Activated naive CD4-positive, alpha-beta T cell treated with anti-CD3 and anti-CD28 coated beads, Interleukin-2, amount 10 ng/mL, durations not matched to agents 7 days and 5 days (primary cell): ENCODE data around the gene NTF3.

ENCODE experiments used
- CTCF ChIA-PET: fragments of 350-600 bp; sonication (Branson Sonifier 250); formaldehyde crosslinking; loops from one replicate; lab custom pipeline; 2021; ENCODE audit warnings: antibody characterized with exemption; lab: Charles Lee
- DNase-seq: peaks from one replicate; pipeline ENCODE4 v3.0.0-alpha.2; 2020
- H3K27ac Mint-ChIP-seq: one replicate; pipeline ENCODE4 v1.8.0; 2021; ENCODE audit warnings: mild to moderate bottlenecking, moderate library complexity, mixed read lengths
- H3K27me3 Mint-ChIP-seq: one replicate; pipeline ENCODE4 v1.8.0; 2021; ENCODE audit warnings: mild to moderate bottlenecking, mixed read lengths
- H3K36me3 Mint-ChIP-seq: one replicate; pipeline ENCODE4 v1.8.0; 2021; ENCODE audit warnings: mixed read lengths
- H3K4me1 Mint-ChIP-seq: one replicate; pipeline ENCODE4 v1.8.0; 2021; ENCODE audit warnings: mixed read lengths
- H3K4me3 Mint-ChIP-seq: one replicate; pipeline ENCODE4 v1.8.0; 2021; ENCODE audit warnings: mild to moderate bottlenecking, moderate library complexity, mixed read lengths
- H3K9me3 Mint-ChIP-seq: one replicate; pipeline ENCODE4 v1.8.0; 2021; ENCODE audit warnings: mixed read lengths

The NTF3 gene

GRCh38 chr12:5481645-5482044 is 49.7 kb downstream of the NTF3 start:
- DNase-seq, result no peak
- H3K4me1 Mint-ChIP-seq, result no peaks in the 10 kb centered on the region
- H3K4me3 Mint-ChIP-seq, result no peak overlapping the region
- CTCF ChIA-PET, result no interaction called here
- no peaks in the 10 kb centered on the region for H3K27me3 Mint-ChIP-seq
- H3K36me3 Mint-ChIP-seq, result no peaks in the 10 kb centered on the region
- H3K9me3 Mint-ChIP-seq, result no peaks in the 10 kb centered on the region
- H3K27ac Mint-ChIP-seq, result no peak overlapping the region

DNA sequence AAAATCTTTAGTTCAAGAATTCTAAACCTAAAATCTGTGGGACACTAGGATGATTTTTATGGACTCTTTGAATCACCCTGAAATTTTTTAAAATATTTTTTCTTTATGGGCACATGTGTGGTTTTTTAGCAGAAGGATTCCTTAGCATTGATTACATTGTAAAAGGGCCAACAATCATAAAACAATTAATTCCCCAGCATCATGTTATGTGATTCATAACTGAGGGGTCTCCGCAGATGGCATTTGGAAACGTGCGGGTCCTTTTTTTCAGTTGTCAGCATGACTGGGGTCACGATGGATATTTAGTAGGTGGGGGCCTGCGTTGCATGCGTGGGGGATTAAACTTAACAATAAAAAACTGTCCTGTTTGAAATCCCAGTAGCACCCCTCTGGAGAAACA is 52.5 kb downstream of the NTF3 start:
- no peaks in the 10 kb centered on the region for H3K36me3 Mint-ChIP-seq
- H3K4me1 Mint-ChIP-seq, result no peaks in the 10 kb centered on the region
- no peaks in the 10 kb centered on the region for H3K27me3 Mint-ChIP-seq
- DNase-seq, result no peak
- no peak overlapping the region for H3K4me3 Mint-ChIP-seq
- H3K27ac Mint-ChIP-seq, result no peak overlapping the region
- no peaks in the 10 kb centered on the region for H3K9me3 Mint-ChIP-seq
- CTCF ChIA-PET, result no interaction called here

DNA sequence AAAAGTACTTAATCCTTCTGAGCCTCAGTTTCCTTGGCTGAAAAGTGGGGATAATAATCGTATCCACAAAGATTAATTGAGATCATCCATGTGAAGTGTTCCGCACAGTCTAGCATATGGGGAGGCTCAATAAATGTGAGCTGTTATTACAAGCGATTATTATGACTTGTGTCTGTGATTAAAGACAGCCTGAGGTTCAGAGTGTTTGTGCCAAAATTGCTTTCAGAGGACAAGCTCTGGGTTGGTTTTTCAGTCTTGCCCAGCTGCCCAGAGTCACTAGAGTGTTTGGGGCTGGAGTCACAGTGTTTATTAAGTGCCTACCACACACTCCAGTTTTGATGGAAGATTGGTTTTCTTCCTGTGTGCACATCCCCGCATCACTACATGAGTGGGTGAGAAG is 53.5 kb downstream of the NTF3 start:
- Mint-ChIP-seq H3K36me3 (no peaks in the 10 kb centered on the region), H3K4me3 (no peak overlapping the region), H3K27me3 (no peaks in the 10 kb centered on the region), H3K9me3 (no peaks in the 10 kb centered on the region), H3K27ac (no peak overlapping the region), H3K4me1 (no peaks in the 10 kb centered on the region)
- CTCF ChIA-PET, result no interaction called here
- no peak for DNase-seq

GRCh38 chr12:5487076-5487475 is 55.2 kb downstream of the NTF3 start:
- no peak overlapping the region for H3K27ac Mint-ChIP-seq

GRCh38 chr12:5487948-5488625 is 56.2 kb downstream of the NTF3 start:
- Mint-ChIP-seq H3K4me1 (no peaks in the 10 kb centered on the region), H3K9me3 (no peaks in the 10 kb centered on the region), H3K27ac (no peak overlapping the region), H3K36me3 (no peaks in the 10 kb centered on the region), H3K27me3 (no peaks in the 10 kb centered on the region), H3K4me3 (no peak overlapping the region)
- no peak for DNase-seq
- CTCF ChIA-PET, result interaction anchor here (0.7 kb wide), 1 partner anchor 23 kb away, joined by 4 read pairs; no protein-coding TSS in a partner anchor

More at GRCh38 chr12:5487076-5487475, 55.2 kb downstream of the NTF3 start:
- no peak for DNase-seq
- Mint-ChIP-seq H3K27me3 (no peaks in the 10 kb centered on the region), H3K4me1 (no peaks in the 10 kb centered on the region), H3K4me3 (no peak overlapping the region), H3K36me3 (no peaks in the 10 kb centered on the region), H3K9me3 (no peaks in the 10 kb centered on the region)
- CTCF ChIA-PET, result interaction anchor here (0.6 kb wide), 1 partner anchor 339 kb away, joined by 3 read pairs; no protein-coding TSS in a partner anchor

GRCh38 chr12:5488626-5488955 is 56.7 kb downstream of the NTF3 start:
- no peaks in the 10 kb centered on the region for H3K4me1 Mint-ChIP-seq
- H3K27ac Mint-ChIP-seq, result no peak overlapping the region
- no peaks in the 10 kb centered on the region for H3K36me3 Mint-ChIP-seq
- no peak overlapping the region for H3K4me3 Mint-ChIP-seq
- no peaks in the 10 kb centered on the region for H3K27me3 Mint-ChIP-seq
- DNase-seq, result no peak
- CTCF ChIA-PET, result no interaction called here
- H3K9me3 Mint-ChIP-seq, result no peaks in the 10 kb centered on the region

GRCh38 chr12:5489017-5489416 is 57.1 kb downstream of the NTF3 start:
- Mint-ChIP-seq H3K27ac (no peak overlapping the region), H3K36me3 (no peaks in the 10 kb centered on the region), H3K4me1 (no peaks in the 10 kb centered on the region), H3K9me3 (no peaks in the 10 kb centered on the region), H3K27me3 (no peaks in the 10 kb centered on the region), H3K4me3 (no peak overlapping the region)
- DNase-seq, result no peak
- CTCF ChIA-PET, result no interaction called here

GRCh38 chr12:5489760-5490406 is 58.0 kb downstream of the NTF3 start:
- H3K27me3 Mint-ChIP-seq, result no peaks in the 10 kb centered on the region
- H3K36me3 Mint-ChIP-seq, result no peaks in the 10 kb centered on the region
- CTCF ChIA-PET, result no interaction called here
- H3K27ac Mint-ChIP-seq, result no peak overlapping the region
- no peak for DNase-seq
- H3K9me3 Mint-ChIP-seq, result no peaks in the 10 kb centered on the region
- H3K4me3 Mint-ChIP-seq, result no peak overlapping the region
- no peaks in the 10 kb centered on the region for H3K4me1 Mint-ChIP-seq

- CTCF ChIA-PET, result no interaction called here
Observed at GRCh38 chr12:5492562-5492961, 60.7 kb downstream of the NTF3 start.

GRCh38 chr12:5493018-5493417 is 61.1 kb downstream of the NTF3 start:
- no peak overlapping the region for H3K27ac Mint-ChIP-seq
- no peaks in the 10 kb centered on the region for H3K36me3 Mint-ChIP-seq
- CTCF ChIA-PET, result no interaction called here
- no peaks in the 10 kb centered on the region for H3K4me1 Mint-ChIP-seq
- H3K4me3 Mint-ChIP-seq, result no peak overlapping the region
- H3K9me3 Mint-ChIP-seq, result no peaks in the 10 kb centered on the region
- DNase-seq, result no peak
- peaks cover 3% of the 10 kb centered on the region for H3K27me3 Mint-ChIP-seq

More at GRCh38 chr12:5492562-5492961, 60.7 kb downstream of the NTF3 start:
- DNase-seq, result no peak
- peaks cover 3% of the 10 kb centered on the region for H3K27me3 Mint-ChIP-seq
- no peak overlapping the region for H3K4me3 Mint-ChIP-seq
- H3K9me3 Mint-ChIP-seq, result no peaks in the 10 kb centered on the region
- no peaks in the 10 kb centered on the region for H3K36me3 Mint-ChIP-seq
- no peaks in the 10 kb centered on the region for H3K4me1 Mint-ChIP-seq
- no peak overlapping the region for H3K27ac Mint-ChIP-seq

GRCh38 chr12:5494343-5494742 is 62.4 kb downstream of the NTF3 start:
- Mint-ChIP-seq H3K4me1 (no peaks in the 10 kb centered on the region), H3K27me3 (peaks cover 3% of the 10 kb centered on the region), H3K27ac (no peak overlapping the region), H3K36me3 (no peaks in the 10 kb centered on the region), H3K4me3 (no peak overlapping the region), H3K9me3 (no peaks in the 10 kb centered on the region)
- no peak for DNase-seq
- CTCF ChIA-PET, result no interaction called here

DNA sequence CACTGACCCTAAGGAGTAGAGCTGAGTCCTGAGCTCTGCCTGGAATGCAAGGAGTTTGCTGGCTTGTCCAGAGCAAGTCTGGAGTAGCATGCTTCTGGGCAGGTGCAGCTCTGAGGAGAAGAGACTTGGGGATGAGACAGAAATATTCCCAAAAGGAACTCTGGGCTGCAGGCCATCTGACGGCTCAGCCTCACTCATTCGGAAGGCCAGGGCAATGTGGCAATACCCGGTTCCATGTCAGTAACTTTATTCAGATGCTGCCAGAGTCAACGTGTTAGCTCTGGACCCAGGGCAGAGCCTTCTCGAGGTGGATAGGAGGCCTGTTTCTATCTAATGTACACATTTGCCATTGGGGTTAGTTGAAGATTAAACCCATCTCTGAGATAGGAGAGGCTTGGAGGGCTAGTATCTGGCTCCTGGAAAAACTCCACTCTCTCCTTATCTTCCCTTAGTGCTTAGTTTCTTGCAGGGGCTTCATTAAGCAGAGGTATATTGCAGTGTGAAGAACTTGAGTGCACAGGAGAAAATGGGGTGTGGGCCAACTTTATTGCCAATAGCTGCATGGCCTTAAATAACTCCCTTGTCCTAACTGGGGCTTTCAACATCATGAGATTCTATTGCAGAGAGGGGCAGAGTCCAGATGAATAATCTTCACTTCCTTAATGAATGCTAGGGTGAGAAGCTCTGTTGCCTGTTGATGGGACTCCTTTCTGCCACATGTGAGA is 65.6 kb downstream of the NTF3 start:
- no peak overlapping the region for H3K27ac Mint-ChIP-seq
- H3K9me3 Mint-ChIP-seq, result no peaks in the 10 kb centered on the region
- CTCF ChIA-PET, result interaction anchor here (1.1 kb wide), 1 partner anchor 12 kb away, joined by 3 read pairs; no protein-coding TSS in a partner anchor
- peaks cover 3% of the 10 kb centered on the region for H3K27me3 Mint-ChIP-seq
- H3K4me3 Mint-ChIP-seq, result no peak overlapping the region
- no peaks in the 10 kb centered on the region for H3K4me1 Mint-ChIP-seq
- H3K36me3 Mint-ChIP-seq, result no peaks in the 10 kb centered on the region
- no peak for DNase-seq

DNA sequence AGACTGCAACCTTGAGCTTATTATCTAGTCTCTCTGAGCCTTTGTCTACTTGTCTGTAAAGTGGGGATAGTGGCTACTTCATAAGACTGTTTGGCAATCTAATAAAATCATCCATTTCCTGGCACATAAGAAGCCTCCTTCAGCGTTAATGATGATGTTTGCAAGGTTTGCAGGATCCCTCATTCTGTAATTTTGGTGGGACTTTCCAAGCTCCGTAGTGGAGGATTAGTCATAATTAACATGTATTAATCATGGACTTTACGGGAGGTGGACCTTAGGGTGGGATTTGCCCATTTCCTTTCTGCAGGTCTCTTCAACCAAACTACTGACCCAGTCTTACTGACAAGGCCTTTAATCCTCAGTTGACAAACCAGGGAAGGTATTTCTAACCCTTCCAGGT is 66.2 kb downstream of the NTF3 start:
- Mint-ChIP-seq H3K27ac (no peak overlapping the region), H3K27me3 (peaks cover 3% of the 10 kb centered on the region), H3K4me3 (no peak overlapping the region), H3K9me3 (no peaks in the 10 kb centered on the region), H3K36me3 (no peaks in the 10 kb centered on the region), H3K4me1 (no peaks in the 10 kb centered on the region)
- CTCF ChIA-PET, result no interaction called here
- no peak for DNase-seq

DNA sequence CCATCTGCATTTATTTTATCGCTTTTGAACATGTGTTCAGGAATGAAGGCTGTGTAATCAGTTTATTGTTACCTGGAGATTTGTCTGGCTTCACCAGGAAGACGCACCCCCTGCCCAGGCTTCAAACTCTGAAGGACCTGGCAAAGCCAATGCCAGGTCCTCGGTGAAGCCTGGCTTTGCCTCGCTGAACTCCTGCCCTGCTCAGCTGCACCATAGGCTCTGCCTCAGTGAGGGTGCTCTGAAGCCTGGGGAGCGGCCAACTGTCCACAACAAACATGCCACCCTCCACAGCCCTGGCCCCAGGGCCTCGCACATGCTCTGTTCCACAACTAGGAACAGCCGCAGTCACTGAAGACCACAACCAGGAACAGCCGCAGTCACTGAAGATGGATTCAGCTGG is 66.9 kb downstream of the NTF3 start:
- Mint-ChIP-seq H3K36me3 (no peaks in the 10 kb centered on the region), H3K27me3 (peaks cover 3% of the 10 kb centered on the region), H3K4me3 (no peak overlapping the region), H3K27ac (no peak overlapping the region), H3K9me3 (no peaks in the 10 kb centered on the region), H3K4me1 (no peaks in the 10 kb centered on the region)
- CTCF ChIA-PET, result no interaction called here
- no peak for DNase-seq
